K562 (cell line): Measurements from ENCODE around the gene ZNF302. TPM values are rescaled to one million over a fixed set of nuclear protein-coding genes. Genes with fewer than 3 reads are reported as not detected.

Experiments
- ATF6 ChIP-seq: sonication (generic); formaldehyde crosslinking; IDR thresholded peaks from 2 replicates; pipeline ENCODE4 v1.4.0; 2020; ENCODE audit warnings: mild to moderate bottlenecking, missing genetic modification reagents
- MGA ChIP-seq: fragments of 450-650 bp; IDR thresholded peaks from 2 replicates; pipeline ENCODE4 v1.6.1; 2016; ENCODE audit warnings: mild to moderate bottlenecking, moderate library complexity
- ZBTB17 ChIP-seq: fragments of 450-650 bp; formaldehyde crosslinking; IDR thresholded peaks from 2 replicates; pipeline ENCODE4 v1.4.0; 2020; ENCODE audit warnings: mild to moderate bottlenecking
- polyA plus RNA-seq, 8 experiments: library from polyadenylated mRNA; depleted of rRNA in 4 of 8; stranded (reverse) in 5 of 8; unstranded in 3 of 8; fragments of >200 nt; fragmentation: Nextera tagmentation in 2 of 8; fragmentation: Illumina TruSeq in 1 of 8; extraction: Ambion mirVana in 2 of 8; extraction: Trizol in 1 of 8; gene quantifications; 2 replicates each; pipeline versions ENCODE4 v1.2.1 to v1.2.3, GENCODE V29; 2011 to 2014; ENCODE audit warnings: inconsistent platforms in 1 of 8, missing spikeins in 1 of 8
- total RNA-seq, 7 experiments: library from RNA; depleted of rRNA in 6 of 7; stranded (reverse); fragments of >200 nt in 6 of 7; fragmentation: Illumina TruSeq in 2 of 7; extraction: Trizol in 2 of 7; gene quantifications; 2 replicates each; pipeline versions ENCODE4 v1.2.1 to v1.2.3, GENCODE V29; 2011 to 2021; ENCODE audit warnings: low replicate concordance in 1 of 7

ZNF302 gene
- total and polyA plus RNA-seq, 9 of the 15 experiments (the other 6 are each of a cell fraction or from before 2014, with no cell fraction given), result 0.08 to 1.0 (median 0.27) TPM; not detected in 1

GRCh38 chr19:34732612-34733211, 55.2 kb downstream of the ZNF302 start (continued):
- TF ChIP-seq ATF6 (CRISPR knock-in tag), result no peak
- TF ChIP-seq MGA, result no peak
- no peak for TF ChIP-seq ZBTB17
- TF ChIP-seq, all 486 proteins: peak for 12
